Testis (tissue), 3 donors: Measurements from ENCODE around the gene UBXN4. TPM values are rescaled to one million over a fixed set of nuclear protein-coding genes. Genes with fewer than 3 reads are reported as not detected.
"Not testable (repeated sequence)": the region's sequence is repeated elsewhere in the genome, so short reads cannot be mapped to it uniquely, and the experiment has no call there.

Experiments used
- DNase-seq: peaks from one replicate; pipeline ENCODE4 v3.0.0-alpha.2; 2019
- H3K27ac ChIP-seq, 2 donors: fragments of 200-600 bp; sonication (generic); one replicate each; pipeline ENCODE4 v1.5.1; 2019
- H3K27me3 ChIP-seq: fragments of 200-600 bp; sonication (generic); one replicate; pipeline ENCODE4 v1.5.1; 2019
- H3K36me3 ChIP-seq: fragments of 200-600 bp; sonication (generic); one replicate; pipeline ENCODE4 v1.5.1; 2017; ENCODE audit warnings: low read depth; ENCODE audit errors: missing control alignments
- H3K4me1 ChIP-seq: fragments of 200-600 bp; sonication (generic); one replicate; pipeline ENCODE4 v1.5.1; 2019
- H3K4me3 ChIP-seq, 2 donors: fragments of 200-600 bp; sonication (generic); one replicate each; pipeline ENCODE4 v1.5.1; 2017 to 2019
- H3K9me3 ChIP-seq: fragments of 200-600 bp; sonication (generic); one replicate; pipeline ENCODE4 v1.5.1; 2017
- CTCF ChIP-seq, 3 experiments: fragments of 450-650 bp in 2 of 3; fragments of 200-600 bp in 1 of 3; sonication (generic) in 1 of 3; IDR thresholded peaks; one replicate each; pipeline ENCODE4 v1.5.1; 2016 to 2019; ENCODE audit warnings: antibody characterized with exemption in 3 of 3, mild to moderate bottlenecking in 2 of 3, moderate library complexity in 1 of 3
- POLR2A ChIP-seq: fragments of 450-650 bp; IDR thresholded peaks from one replicate; pipeline ENCODE4 v1.6.1; 2017; ENCODE audit warnings: antibody characterized with exemption, mild to moderate bottlenecking, moderate library complexity
- WGBS, 2 donors: methylation state at CpG; one replicate each; pipeline ENCODE4 v1.1.5; 2018; 5-methylcytosine and 5-hydroxymethylcytosine counted together
- intact Hi-C: fragments of 100-400 bp; cut with DNase I; formaldehyde crosslinking; loops from one replicate; pipeline ENCODE4 v1.15.1; 2023; ENCODE audit warnings: low total_unique reads
- polyA plus RNA-seq: library from polyadenylated mRNA; stranded (reverse); fragments of 350-450 nt; fragmentation: Illumina TruSeq; extraction: RNeasy Lipid Tissue Mini Kit (QIAGEN cat#74804); gene quantifications from one replicate; pipeline ENCODE4 v1.2.3, GENCODE V29; 2014; ENCODE audit warnings: low read depth, low replicate concordance; ENCODE audit not compliant: insufficient read depth
- total RNA-seq, 2 donors: library from RNA; depleted of rRNA; stranded (reverse); fragments of >200 nt; gene quantifications; one replicate each; pipeline ENCODE4 v1.2.3, GENCODE V29; 2016

Gene UBXN4
- total and polyA plus RNA-seq, 3 donors from 2014 or later = 60.9 to 94.0 (median 87.7) TPM

GRCh38 chr2:135802350-135802749, 60.7 kb downstream of the UBXN4 start:
- WGBS, 2 donors = 56 to 62% methylated on average over 3 of the region's 3 CpGs
- no peak for DNase-seq
- no peak overlapping the region for H3K27ac ChIP-seq
- TF ChIP-seq POLR2A (no peak), CTCF (IDR thresholded peaks at IDR 0.05) (no peak)
- H3K4me3 ChIP-seq = no peak overlapping the region
- H3K4me1 ChIP-seq = no peaks in the 10 kb centered on the region
- no peaks in the 10 kb centered on the region for H3K9me3 ChIP-seq
- intact Hi-C loops = no loop called here
- H3K27me3 ChIP-seq = no peaks in the 10 kb centered on the region
- H3K36me3 ChIP-seq = no peaks in the 10 kb centered on the region

DNA sequence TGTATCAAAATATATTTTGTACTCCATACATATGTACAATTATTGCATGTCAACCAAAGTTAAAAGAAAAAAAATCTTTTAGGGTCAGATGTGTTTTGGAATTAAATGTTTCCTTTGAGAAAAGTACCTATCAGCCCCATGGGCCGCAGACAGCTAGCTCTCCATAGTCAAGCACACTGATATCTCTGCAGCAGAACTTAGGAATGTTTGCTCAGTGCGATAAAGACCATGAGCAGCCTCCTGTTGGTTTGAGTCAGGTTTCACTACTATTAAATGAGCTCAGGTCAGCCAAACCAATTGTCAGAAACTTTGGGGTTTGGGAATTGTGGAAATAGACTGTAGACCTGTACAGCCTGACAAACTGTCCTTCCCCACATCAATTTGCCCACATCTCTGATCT, 61.6 kb downstream of the UBXN4 start:
- no peaks in the 10 kb centered on the region for H3K4me1 ChIP-seq
- intact Hi-C loops = no loop called here
- no peak for TF ChIP-seq CTCF (IDR thresholded peaks at IDR 0.05)
- TF ChIP-seq POLR2A = no peak
- no peaks in the 10 kb centered on the region for H3K9me3 ChIP-seq
- WGBS, 2 donors = 62 to 76% methylated on average over 2 of the region's 2 CpGs
- H3K27ac ChIP-seq = no peak overlapping the region
- H3K36me3 ChIP-seq = no peaks in the 10 kb centered on the region
- DNase-seq = no peak
- H3K4me3 ChIP-seq = no peak overlapping the region
- no peaks in the 10 kb centered on the region for H3K27me3 ChIP-seq

- H3K27me3 ChIP-seq, intact Hi-C loops: not testable (repeated sequence)
These were observed 66.2 kb downstream of the UBXN4 start for GRCh38 chr2:135807874-135808273.

DNA sequence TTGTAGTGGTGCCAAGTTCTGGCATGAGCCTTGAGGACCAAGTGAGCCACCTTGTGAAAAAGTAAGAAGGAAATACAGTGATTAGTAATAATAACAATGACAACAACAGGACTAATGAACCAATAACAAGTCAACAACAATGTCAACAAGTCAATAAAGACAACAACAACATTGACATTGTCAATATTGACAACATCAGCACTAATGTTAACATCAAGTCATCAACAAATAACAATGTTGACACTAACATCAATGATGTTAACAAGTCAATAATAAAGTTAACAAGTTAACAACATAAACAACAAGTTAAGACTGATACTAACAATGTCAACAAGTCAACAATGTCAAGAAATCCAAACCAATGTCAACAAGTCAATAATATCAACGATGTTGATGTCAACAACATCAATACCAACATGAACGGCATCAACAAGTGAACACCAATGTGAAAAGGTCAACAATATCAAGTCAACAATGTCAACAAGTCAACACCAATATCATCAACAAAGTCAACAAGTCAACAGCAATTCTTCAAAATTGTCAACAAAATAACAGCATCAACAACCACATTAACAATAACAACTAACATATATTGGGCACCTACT, 71.4 kb downstream of the UBXN4 start:
- DNase-seq = no peak
- TF ChIP-seq CTCF (IDR thresholded peaks at IDR 0.05) (no peak), POLR2A (no peak)
- 85 to 87% methylated on average over 2 of the region's 2 CpGs for WGBS, 2 donors
- no peaks in the 10 kb centered on the region for H3K9me3 ChIP-seq
- H3K4me1 ChIP-seq = no peaks in the 10 kb centered on the region
- intact Hi-C loops = no loop called here
- H3K27ac ChIP-seq = no peak overlapping the region
- no peak overlapping the region for H3K4me3 ChIP-seq
- no peaks in the 10 kb centered on the region for H3K27me3 ChIP-seq
- H3K36me3 ChIP-seq = no peaks in the 10 kb centered on the region

More at GRCh38 chr2:135807874-135808273, 66.2 kb downstream of the UBXN4 start:
- not testable (repeated sequence) for H3K27ac ChIP-seq, DNase-seq, H3K9me3 ChIP-seq, H3K36me3 ChIP-seq, H3K4me1 ChIP-seq, H3K4me3 ChIP-seq
- WGBS, 2 donors = 91 to 98% methylated on average over 3 of the region's 3 CpGs

GRCh38 chr2:135815269-135815668, 73.6 kb downstream of the UBXN4 start:
- 90 to 91% methylated on average over 3 of the region's 3 CpGs for WGBS, 2 donors
- Histone ChIP-seq H3K4me3 (no peak overlapping the region), H3K27ac (no peak overlapping the region), H3K9me3 (no peaks in the 10 kb centered on the region), H3K4me1 (no peaks in the 10 kb centered on the region), H3K36me3 (no peaks in the 10 kb centered on the region), H3K27me3 (no peaks in the 10 kb centered on the region)
- TF ChIP-seq POLR2A = no peak
- TF ChIP-seq CTCF (IDR thresholded peaks at IDR 0.05) = no peak
- intact Hi-C loops = no loop called here
- no peak for DNase-seq
